ENCODE data around the gene TRDN.
"Not testable (repeated sequence)": the region's sequence is repeated elsewhere in the genome, so short reads cannot be mapped to it uniquely, and the experiment has no call there.

The TRDN gene

DNA sequence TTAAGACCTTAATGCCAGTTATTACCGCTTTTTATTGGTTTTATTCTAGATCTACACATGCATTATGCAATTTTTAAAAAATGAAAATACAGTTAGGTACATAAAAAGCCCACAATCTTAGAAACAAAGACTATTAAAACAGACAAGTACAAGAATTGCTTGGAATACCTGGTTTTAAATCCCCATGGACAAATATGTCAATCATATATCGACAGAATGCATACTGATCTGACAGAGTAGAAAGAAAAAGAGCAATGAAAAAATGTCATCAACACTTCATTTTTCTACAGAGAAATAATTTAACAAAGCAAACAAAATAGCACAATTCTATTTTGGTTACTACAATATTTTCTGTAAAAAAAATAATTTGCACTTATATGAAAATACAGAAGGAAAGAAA is 139.7 kb downstream of the TRDN start:
- DNase-seq: no peak

DNA sequence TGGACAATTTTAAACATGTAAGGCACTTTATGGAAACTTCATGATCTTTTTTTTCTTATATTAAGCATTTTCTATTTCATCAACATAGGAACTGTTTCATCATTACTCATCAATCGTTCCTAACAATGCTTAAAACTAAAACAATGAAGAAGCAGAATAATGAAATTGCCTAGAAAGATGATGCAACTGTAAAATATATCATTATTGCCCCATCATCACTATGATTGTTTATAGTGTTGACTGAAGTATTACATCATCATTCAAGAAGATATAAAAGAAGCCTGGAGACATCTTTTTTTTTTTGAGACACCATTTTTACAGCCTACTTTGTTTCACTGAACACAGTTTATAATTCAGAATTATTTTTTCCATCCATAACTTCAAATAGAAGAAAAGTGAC is 147.2 kb downstream of the TRDN start:
- no peak for DNase-seq

DNA sequence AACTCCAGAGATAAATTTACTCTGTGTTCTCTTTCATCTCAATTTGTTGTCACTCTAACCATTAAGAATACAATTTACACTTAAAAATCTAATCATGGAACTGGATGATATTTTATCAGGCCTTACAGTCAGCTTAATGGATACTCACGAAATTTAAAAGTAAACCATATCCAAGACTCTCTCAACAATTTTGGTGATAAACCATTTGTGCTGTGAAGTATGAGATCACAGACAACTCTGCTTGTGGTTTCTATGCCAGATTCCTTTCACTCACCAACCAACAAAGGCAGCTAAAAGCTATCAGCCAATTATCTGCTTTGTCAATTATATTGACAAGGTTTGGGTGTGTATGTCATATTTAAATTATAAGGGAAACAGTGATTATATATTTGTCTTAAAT is 155.8 kb downstream of the TRDN start:
- peak; percentile 7 to 16 for DNase-seq

DNA sequence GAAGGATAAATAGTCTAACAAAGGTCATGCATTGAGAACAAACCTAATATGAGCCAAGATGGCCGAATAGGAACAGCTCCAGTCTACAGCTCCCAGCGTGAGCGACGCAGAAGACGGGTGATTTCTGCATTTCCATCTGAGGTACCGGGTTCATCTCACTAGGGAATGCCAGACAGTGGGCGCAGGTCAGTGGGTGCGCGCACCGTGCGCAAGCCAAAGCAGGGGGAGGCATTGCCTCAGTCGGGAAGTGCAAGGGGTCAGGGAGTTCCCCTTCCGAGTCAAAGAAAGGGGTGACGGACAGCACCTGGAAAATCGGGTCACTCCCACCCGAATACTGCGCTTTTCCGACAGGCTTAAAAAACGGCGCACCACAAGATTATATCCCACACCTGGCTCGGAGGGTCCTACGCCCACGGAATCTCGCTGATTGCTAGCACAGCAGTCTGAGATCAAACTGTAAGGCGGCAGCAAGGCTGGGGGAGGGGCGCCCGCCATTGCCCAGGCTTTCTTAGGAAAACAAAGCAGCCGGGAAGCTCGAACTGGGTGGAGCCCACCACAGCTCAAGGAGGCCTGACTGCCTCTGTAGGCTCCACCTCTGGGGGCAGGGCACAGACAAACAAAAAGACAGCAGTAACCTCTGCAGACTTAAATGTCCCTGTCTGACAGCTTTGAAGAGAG is 164.6 kb downstream of the TRDN start:
- not testable (repeated sequence) for DNase-seq

DNA sequence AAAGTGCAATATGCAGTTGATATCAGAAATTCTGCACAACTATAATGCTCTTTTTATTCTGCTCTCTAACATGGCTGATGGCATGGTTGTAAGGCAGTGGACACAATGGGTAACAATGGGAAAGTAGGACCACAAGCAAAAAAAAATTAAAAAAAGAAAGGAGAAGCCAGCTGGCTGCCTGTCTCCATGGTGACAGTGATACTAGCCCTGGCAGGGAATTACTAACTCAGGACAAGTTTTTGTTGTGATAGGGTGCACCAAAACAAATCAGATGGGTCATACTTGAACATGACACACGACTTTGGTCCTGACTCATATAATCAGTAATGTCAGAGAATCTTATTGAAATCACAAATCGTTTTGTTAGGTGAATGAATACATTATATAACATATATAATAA is 169.4 kb downstream of the TRDN start:
- DNase-seq: no peak

DNA sequence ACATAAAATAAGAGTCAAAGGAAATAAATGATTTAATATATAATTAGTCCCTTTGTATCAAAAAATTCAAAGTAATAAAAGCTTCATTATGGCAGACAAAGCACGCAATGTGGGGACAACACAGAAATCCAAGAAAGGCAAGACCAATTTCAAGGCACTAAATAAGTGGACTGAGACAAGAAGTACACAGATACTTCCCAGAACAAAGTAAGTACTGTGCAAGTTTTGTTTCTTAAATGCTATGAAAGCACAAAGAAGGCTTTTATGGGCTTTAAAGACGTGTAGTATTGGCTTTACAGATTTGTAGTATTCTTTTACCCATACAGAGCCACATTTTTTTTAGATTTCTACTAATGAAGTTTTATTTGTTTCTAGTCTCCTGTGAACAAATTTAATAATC is 174.6 kb downstream of the TRDN start:
- DNase-seq: no peak

DNA sequence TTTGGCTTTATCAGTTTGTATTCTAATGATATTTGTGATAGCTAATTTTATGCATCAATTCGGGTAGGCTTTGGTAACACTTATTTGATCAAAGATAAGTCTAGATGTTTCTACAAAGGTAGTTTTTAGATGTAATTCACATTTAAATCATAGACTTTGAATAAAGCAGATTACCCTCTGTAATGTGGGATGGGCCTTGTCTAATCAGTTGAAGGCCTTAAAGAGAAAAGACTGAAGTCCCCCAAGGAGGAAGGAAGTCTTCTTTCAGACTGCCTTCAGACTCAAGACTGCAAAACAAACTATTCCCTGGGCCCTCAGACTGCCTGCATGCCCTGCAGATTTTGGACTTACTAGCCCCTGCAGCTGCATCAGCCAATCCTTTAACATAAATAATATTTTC is 178.5 kb downstream of the TRDN start:
- DNase-seq: no peak

DNA sequence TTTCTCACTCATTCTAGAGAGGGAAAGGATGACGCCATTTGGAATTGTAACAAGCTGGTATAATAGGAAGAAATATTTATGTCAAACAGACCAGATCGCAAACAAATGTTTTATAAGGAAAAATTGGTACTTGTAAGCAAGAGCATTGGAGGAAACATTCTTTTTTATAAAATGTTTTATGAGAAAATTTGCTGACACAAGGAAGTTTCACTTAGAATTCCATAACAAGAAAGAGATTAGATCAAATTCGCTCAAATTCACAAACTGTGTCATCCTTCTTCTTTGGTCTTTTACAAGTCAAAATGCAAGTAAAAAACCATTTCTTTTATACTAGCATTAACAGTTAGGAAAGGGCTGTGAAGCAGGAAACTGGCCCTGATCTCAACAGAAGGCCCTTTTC is 179.9 kb downstream of the TRDN start:
- DNase-seq: no peak

DNA sequence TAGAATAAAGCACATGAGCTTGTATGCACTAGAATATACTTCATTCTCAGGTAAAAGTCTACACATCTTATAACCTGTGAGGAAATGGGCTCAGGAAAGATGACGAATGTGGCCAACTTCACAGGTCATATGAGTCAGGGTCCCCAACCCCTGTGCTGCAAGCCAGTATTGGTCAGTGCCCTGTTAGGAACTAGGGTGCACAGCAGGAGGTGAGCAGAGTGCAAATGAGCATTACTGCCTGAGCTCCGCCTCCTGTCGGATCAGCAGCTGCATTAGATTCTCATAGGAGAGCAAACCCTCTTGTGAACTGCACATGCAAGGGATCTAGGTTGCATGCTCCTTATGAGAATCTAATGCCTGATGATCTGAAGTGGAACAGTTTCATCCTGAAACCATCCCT is 182.3 kb downstream of the TRDN start:
- no peak for DNase-seq

DNA sequence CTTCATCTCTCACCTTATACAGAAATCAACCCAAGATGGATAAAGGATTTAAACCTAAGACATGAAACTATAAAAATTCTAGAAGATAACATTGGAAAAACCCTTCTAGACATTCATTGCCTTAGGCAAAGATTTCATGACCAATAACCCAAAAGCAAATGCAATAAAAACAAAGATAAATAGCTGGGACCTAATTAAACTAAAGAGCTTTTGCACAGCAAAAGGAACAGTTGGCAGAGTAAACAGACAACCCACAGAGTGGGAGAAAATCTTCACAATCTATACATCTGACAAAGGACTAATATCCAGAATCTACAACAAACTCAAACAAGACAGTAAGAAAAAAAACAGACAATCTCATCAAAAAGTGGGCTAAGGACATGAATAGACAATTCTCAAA is 183.7 kb downstream of the TRDN start:
- not testable (repeated sequence) for DNase-seq

DNA sequence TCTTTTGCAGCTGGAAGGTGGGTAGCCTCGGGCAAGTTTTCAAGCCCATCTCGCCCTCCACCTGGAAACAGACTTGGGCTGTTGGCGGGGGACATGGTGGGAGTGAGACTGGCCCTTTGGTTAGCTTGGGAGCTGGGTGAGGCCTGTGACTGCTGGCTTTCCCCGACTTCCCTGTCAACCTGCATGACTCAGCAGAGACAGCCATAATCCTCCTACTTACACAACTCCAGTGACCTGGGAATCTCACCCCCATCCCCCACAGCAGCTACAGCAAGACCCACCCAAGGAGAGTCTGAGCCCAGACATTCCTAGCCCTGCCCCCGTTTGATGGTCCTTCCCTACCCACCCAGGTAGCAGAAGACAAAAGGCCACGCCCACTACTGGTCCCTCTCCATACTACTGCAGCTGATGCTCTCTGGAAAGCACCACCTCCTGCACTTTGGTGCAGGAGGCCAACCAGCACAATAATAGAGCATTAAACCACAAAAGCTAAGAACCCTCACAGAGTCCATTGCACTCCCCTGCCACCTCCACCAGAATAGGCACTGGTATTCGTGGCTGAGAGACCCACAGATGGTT is 188.4 kb downstream of the TRDN start:
- DNase-seq: no peak

DNA sequence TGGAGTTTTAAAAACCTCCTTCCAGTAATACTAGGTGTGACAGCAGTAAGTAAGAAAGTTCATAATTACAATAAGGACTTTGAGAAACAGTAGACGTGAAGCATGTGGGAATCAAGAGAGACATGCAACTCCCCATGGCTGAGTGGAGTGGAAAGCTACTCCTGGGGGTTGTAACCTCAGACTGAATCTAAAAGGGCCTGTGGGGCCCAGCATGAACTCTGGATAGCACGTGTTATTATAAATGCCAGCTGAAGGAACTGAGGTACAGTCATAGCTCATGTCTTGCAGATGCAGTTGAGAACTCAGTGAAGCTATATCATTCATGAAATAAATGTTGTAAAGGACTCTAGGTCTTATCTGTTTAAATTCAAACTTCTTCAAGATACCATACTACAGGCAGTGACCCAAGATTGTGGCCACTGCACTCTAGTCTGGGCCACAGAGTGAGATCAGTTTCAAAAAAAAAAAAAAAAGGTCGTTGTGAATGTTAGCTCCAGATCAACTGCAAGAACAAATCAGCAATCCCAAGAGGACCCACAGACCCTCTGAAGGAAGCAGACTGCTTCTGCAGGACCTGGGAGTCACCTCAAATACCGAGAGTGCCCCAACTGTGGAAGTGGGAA is 189.3 kb downstream of the TRDN start:
- DNase-seq: no peak

DNA sequence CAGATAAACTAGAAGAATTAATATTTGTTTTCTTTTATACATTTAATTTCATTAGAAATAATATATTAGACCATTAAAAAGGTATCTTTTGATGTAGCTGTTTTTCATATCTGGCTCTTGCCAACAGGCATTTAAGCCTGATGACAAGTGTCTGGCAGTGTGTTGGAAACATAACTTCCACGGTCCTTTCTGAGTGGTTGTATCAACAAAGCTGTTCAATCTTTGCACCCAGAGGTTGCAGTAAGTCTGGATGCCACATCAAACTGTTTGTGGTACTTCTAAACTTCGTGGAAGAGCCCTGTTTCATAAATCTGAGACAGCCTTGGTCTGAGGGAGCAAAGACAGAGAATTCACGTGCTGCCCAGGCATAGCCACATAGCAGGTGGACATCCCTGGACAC is 197.4 kb downstream of the TRDN start:
- DNase-seq: no peak

DNA sequence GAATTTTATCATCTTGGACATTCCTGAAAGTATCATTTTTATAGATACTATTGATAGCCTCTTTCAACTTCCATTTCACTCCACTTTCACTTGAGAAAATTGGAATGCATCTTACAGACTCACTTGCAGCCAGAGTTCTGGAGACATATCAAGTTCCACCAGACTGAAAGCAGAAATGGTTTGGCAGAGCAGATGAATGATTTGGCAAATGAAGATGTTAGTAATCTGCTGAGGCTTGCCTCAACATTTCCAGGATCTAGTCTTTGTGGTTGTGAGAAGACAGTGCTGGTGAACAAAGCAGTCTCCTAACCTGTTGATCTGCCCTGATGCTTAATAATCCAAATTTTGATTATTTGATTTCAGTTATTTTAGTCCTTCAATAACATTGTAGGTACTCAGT is 202.6 kb downstream of the TRDN start:
- DNase-seq: no peak

DNA sequence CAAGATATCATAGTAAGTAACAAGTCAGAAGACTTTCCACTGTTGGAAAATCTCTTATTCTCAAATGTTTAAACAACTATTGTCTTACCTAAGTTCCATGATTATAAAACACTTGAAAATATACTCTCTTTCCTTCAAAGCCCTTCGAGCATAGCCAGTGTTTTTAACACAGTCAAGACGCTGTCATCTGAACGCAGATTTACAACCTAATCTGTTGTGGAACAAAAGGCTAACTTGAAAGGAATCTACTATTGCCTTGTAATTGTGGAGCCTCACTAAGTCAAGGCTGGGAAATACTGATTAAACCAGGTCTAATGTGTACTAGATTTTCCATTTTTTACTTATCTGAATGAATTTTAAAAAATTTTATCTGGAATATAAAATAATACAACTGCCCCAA is 205.8 kb downstream of the TRDN start:
- no peak for DNase-seq

DNA sequence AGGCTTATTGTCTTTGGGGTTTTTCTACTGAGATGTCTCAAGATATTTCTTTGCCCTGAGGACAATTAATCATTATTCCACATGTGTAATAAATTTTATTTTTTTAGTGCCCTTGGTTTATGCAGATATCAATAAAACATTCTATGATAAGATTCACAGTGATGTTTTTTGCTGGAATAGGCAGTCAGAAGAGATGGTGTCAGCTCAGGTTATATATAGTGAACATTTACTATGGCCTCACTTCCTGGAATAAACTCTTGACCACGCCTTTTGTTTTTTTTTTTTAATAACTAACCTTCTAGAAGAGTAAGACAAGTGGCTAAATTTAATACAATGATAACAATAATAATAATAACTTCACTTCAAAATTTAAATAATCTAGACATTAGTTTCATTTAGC is 209.7 kb downstream of the TRDN start:
- no peak for DNase-seq

DNA sequence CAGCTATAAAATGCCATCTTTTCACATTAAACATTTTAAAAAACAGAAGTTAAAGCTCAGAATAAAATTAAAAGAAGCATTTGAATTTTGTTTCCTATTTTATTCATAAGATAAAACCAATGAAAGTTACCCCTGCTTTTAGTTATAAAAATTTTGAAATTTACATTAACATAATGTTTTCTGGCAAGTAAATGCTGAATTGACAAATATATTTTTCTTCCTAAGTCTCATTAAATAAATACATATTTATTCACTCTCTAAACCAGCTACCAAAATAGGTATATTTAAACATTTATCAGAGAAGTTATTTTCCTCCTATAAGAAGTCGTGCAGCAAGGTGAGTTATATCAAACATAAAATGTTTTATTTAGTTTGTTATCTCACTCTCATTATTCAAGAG is 213.6 kb downstream of the TRDN start:
- no peak for DNase-seq

DNA sequence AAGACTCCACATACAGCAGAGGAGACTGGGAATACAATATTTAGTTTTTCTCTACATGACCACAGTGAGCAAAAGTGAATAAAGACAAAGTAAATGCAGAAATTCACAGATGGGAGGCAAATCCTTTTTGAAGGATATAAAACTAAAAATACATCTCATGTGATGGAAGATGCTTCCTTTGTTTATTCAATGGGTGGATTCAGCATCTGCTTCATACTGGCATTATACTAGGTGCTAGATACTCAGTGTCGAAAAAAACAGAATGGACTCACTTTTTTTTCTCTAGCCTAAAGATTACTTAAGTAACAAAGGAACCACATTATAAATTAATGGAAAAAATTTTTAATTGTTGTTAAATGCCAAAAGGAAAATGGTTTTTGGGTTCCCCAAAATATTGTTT is 216.2 kb downstream of the TRDN start:
- no peak for DNase-seq

DNA sequence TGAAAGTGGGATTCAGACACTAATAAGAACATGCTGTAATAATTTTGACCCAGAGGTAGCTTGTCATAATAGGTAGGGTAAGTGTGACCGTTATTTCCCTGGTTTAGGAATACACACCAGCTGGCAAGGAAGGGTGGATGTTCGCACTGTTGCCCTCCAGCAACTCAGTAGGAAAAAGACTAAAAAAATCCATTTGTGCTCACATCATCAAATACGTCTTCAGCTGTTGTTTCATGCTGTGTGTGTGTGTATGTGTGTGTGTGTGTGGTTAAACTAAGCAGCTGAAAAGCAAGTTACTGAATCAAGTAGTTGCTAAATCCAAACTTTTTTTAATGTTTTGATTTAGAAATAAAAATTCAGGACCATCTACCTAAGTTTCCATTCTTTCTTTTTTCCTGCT is 218.7 kb downstream of the TRDN start:
- DNase-seq: no peak

DNA sequence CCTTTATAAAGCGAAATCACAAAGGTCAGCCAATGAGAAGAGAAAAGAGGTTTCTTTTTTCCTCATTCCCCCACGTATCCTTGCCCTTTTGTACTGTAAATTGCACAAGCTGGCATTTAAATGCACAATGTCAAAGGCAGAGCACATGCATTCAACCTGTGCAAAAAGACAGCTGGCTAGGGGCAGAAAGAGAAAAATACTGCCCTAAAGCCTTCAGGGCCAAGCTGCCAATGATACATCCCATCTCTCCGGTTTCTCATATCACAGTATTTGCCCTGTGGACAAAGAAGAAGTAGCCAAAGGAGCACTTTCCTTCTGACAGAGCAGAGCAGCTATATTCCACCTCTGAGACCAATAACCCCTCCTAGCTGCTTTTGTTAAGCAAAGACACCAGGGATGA is 219.2 kb downstream of the TRDN start:
- DNase-seq: no peak

DNA sequence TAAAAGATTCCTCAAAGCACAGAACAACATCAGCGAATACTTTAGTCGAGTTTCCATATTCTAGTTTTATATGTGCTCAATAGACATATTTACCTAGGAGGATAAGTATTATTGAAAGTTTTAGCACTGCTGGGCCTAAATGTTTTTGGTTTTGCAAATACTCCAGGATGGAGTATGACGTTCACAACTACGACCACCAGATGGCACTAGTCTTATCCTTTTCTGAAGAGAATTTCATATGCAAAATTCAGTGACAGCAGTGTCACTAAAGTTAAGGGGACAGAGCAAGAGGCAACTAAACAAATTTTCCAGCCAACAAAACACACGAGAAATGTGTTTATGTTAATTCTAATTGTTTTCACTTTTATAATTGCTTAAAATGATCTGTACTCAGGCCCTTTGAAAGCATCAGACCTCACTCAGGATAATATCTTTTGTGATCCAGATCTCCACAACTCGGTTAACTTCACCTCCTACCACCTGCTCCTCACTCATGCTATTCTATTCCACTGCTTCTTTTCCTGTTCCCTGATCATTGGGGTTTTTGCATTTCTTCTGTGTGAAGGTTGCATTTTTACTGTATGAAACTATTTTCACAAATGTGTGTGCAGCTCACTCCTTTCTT is 220.8 kb downstream of the TRDN start:
- DNase-seq: peak in 1 of 2 experiments; percentile 20

DNA sequence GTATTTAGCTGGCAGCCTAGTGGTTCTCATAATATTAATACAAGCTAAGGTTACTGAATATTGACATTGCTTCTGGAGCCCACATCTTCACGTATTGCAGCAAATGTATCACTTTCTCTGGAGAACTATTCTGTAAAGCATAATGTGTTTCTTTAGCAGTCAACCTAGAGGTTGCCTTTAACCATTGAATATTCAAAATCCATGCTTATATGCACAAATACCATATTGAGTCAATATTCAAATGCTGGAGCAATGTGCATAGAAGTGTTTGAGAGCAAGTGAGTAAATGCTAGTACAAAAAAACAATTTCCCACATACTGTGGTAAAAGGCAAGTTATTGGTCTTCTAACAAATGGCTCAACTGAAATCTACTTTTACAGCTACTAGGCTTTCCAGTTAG is 231.8 kb downstream of the TRDN start:
- no peak for DNase-seq

DNA sequence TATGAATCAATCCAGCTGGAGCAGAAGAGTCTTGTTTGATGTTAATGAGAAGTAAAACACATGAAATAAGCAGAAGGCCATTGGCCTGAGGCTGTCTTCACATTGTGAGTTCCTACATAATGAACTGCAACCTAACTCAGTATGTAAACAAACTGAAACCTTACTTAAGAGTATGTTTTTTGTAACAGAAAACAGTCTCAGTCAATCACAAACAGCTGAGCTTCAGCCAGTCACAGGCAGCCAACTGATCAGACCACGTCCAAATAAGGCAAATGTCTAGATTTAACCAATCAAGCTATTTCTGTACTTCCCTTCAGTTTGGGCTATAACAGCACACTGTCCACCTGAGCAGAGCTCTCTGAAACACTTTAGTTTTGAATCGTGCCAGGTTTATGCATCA is 234.7 kb downstream of the TRDN start:
- DNase-seq: no peak

DNA sequence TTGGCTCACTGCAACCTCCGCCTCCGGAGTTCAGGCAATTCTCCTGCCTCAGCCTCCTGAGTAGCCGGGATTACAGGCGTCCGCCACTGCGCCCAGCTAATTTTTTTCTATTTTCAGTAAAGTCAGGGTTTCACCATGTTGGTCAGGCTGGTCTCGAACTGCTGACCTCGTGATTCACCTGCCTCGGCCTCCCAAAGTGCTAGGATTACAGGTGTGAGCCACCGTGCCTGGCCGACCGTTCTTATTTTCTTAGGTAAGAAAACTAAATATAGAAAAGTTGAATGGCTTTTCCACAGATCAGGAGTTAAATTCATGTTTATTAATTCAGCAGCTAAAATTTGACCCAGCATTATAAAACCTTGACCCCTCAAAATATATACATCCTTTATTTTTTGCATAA is 238.7 kb downstream of the TRDN start:
- no peak for DNase-seq

All from NCI-H1930 (cell line).